Panc1 (cell line): ENCODE results near the gene NDUFS8. TPM values are rescaled to one million over a fixed set of nuclear protein-coding genes. Genes with fewer than 3 reads are reported as not detected.

ENCODE experiments used
- ATAC-seq: fragments of 200-7000 bp; cut with Tn5 transposase; 2 replicates; pipeline ENCODE4 v1.9.1; 2020; ENCODE audit warnings: mild to moderate bottlenecking, moderate library complexity
- BruUV-seq: library from RNA; stranded (reverse); fragments of 400-500 nt; replicated peaks from 2 replicates; lab custom pipeline; 2021; lab: Mats Ljungman, UMichigan
- CTCF ChIA-PET: fragments of 300-600 bp; sonication (Branson Sonifier 250); formaldehyde crosslinking; loops from one replicate; lab custom pipeline; 2022; ENCODE audit warnings: antibody characterized with exemption; lab: Charles Lee
- POLR2A ChIA-PET: fragments of 300-600 bp; sonication (Branson Sonifier 250); formaldehyde crosslinking; loops from one replicate; lab custom pipeline; 2022; ENCODE audit warnings: antibody characterized with exemption; lab: Charles Lee
- DNase-seq: peaks from one replicate; pipeline ENCODE4 v3.0.0-alpha.2; 2010; ENCODE audit warnings: low read depth, low spot score
- H3K27ac ChIP-seq: 2 replicates; pipeline ENCODE4 v1.5.1; 2011; ENCODE audit warnings: mild to moderate bottlenecking, low read length, inconsistent platforms
- H3K27me3 ChIP-seq: fragments of 200-500 bp; sonication (Bioruptor generic); 2 replicates; pipeline ENCODE4 v1.6.0; 2014; ENCODE audit warnings: low read length, inconsistent platforms; ENCODE audit not compliant: control insufficient read depth, insufficient read depth
- H3K36me3 ChIP-seq: fragments of 200-500 bp; sonication (Bioruptor generic); 2 replicates; pipeline ENCODE4 v1.5.1; 2014; ENCODE audit warnings: inconsistent platforms, mild to moderate bottlenecking, low read length, moderate library complexity; ENCODE audit not compliant: control insufficient read depth, insufficient read depth
- H3K4me1 ChIP-seq: 2 replicates; pipeline ENCODE4 v1.5.1; 2011; ENCODE audit warnings: inconsistent platforms, mild to moderate bottlenecking, low read length, moderate library complexity; ENCODE audit not compliant: control insufficient read depth, insufficient read depth
- H3K4me3 ChIP-seq, 2 experiments: 2 replicates each; pipeline ENCODE4 v1.5.1; 2011 to 2012; ENCODE audit warnings: low read depth in 2 of 2, low read length in 2 of 2, mild to moderate bottlenecking in 2 of 2, inconsistent platforms in 1 of 2, moderate library complexity in 1 of 2
- H3K9me3 ChIP-seq: fragments of 200-500 bp; sonication (Bioruptor generic); 2 replicates; pipeline ENCODE4 v1.5.1; 2014; ENCODE audit warnings: low read depth, mild to moderate bottlenecking, inconsistent platforms, low read length, moderate library complexity; ENCODE audit not compliant: control insufficient read depth, insufficient read depth
- POLR2AphosphoS5 ChIP-seq: IDR thresholded peaks from 2 replicates; pipeline ENCODE4 v1.6.1; 2012; ENCODE audit warnings: mild to moderate bottlenecking, low read depth, low read length, moderate library complexity
- SIN3A ChIP-seq: IDR thresholded peaks from 2 replicates; pipeline ENCODE4 v1.6.1; 2012; ENCODE audit warnings: low read depth, mild to moderate bottlenecking, low read length, moderate library complexity, borderline replicate concordance; ENCODE audit not compliant: insufficient read depth
- TCF7L2 ChIP-seq: IDR thresholded peaks from 2 replicates; pipeline ENCODE4 v1.6.1; 2011; ENCODE audit warnings: mild to moderate bottlenecking, low read depth, low read length, inconsistent platforms
- in situ Hi-C: cut with HindIII; loops from 2 replicates; pipeline ENCODE4 v1.10.0; 2016; ENCODE audit warnings: low sequenced_read_pairs, low pct_unique_long_range_greater_than_20kb
- intact Hi-C: fragments of 100-400 bp; cut with micrococcal nuclease; formaldehyde crosslinking; loops from one replicate; pipeline ENCODE4 v1.10.0; 2022; ENCODE audit not compliant: unreplicated experiment
- total RNA-seq: library from RNA; stranded (reverse); gene quantifications from one replicate; pipeline ENCODE4 v1.2.1, GENCODE V29; 2021; ENCODE audit not compliant: unreplicated experiment
- TF ChIP-seq, protein P1 (sequence below), 2 experiments: IDR thresholded peaks; 2 replicates each; pipeline ENCODE4 v1.6.1; 2011 to 2012; ENCODE audit warnings: low read depth in 2 of 2, control low read depth in 1 of 2, low read length in 1 of 2, mild to moderate bottlenecking in 1 of 2, moderate library complexity in 1 of 2; ENCODE audit not compliant: insufficient read depth in 1 of 2
- TF ChIP-seq, protein P2 (sequence below): fragments of 450-650 bp; IDR thresholded peaks from 2 replicates; pipeline ENCODE4 v1.5.1; 2017; ENCODE audit warnings: mild to moderate bottlenecking

Gene NDUFS8
- total RNA-seq, 1 experiment from 2014 or later, result 289 TPM

DNA sequence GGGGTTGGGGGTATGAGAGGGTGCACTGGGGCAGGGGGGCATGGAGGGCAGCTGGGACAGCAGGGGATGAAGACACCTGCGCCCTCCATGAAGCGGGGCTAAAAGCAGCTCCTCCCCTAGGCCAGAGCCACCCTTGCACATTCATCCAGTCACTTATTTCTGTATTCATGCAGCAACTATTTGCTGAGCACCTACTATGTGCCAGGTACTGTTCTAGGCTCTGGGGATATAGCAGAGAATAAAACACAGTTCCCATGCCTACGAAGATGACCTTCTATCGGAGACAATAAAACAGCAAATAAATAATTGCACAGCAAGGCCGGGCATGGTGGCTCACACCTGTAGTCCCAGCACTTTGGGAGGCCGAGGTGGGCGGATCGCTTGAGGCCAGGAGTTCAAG is 15.0 kb upstream of the NDUFS8 start:
- in situ Hi-C loops, result no loop called here
- Histone ChIP-seq H3K4me1 (peaks cover 76% of the 10 kb centered on the region), H3K4me3 (no peak overlapping the region), H3K36me3 (no peaks in the 10 kb centered on the region), H3K27ac (no peak overlapping the region), H3K9me3 (no peaks in the 10 kb centered on the region), H3K27me3 (no peaks in the 10 kb centered on the region)
- no TSS peak for BruUV-seq
- ChIA-PET POLR2A (no interaction called here), CTCF (no interaction called here)
- TF ChIP-seq SIN3A (no peak), POLR2AphosphoS5 (no peak), TCF7L2 (no peak)
- TF ChIP-seq, protein P1, sequence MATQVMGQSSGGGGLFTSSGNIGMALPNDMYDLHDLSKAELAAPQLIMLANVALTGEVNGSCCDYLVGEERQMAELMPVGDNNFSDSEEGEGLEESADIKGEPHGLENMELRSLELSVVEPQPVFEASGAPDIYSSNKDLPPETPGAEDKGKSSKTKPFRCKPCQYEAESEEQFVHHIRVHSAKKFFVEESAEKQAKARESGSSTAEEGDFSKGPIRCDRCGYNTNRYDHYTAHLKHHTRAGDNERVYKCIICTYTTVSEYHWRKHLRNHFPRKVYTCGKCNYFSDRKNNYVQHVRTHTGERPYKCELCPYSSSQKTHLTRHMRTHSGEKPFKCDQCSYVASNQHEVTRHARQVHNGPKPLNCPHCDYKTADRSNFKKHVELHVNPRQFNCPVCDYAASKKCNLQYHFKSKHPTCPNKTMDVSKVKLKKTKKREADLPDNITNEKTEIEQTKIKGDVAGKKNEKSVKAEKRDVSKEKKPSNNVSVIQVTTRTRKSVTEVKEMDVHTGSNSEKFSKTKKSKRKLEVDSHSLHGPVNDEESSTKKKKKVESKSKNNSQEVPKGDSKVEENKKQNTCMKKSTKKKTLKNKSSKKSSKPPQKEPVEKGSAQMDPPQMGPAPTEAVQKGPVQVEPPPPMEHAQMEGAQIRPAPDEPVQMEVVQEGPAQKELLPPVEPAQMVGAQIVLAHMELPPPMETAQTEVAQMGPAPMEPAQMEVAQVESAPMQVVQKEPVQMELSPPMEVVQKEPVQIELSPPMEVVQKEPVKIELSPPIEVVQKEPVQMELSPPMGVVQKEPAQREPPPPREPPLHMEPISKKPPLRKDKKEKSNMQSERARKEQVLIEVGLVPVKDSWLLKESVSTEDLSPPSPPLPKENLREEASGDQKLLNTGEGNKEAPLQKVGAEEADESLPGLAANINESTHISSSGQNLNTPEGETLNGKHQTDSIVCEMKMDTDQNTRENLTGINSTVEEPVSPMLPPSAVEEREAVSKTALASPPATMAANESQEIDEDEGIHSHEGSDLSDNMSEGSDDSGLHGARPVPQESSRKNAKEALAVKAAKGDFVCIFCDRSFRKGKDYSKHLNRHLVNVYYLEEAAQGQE (IDR thresholded peaks at IDR 0.05; ENCODE audit: insufficient read depth in 1 of 2, low read depth in 2 of 2, low read length in 1 of 2), result no peak
- TF ChIP-seq, protein P2, sequence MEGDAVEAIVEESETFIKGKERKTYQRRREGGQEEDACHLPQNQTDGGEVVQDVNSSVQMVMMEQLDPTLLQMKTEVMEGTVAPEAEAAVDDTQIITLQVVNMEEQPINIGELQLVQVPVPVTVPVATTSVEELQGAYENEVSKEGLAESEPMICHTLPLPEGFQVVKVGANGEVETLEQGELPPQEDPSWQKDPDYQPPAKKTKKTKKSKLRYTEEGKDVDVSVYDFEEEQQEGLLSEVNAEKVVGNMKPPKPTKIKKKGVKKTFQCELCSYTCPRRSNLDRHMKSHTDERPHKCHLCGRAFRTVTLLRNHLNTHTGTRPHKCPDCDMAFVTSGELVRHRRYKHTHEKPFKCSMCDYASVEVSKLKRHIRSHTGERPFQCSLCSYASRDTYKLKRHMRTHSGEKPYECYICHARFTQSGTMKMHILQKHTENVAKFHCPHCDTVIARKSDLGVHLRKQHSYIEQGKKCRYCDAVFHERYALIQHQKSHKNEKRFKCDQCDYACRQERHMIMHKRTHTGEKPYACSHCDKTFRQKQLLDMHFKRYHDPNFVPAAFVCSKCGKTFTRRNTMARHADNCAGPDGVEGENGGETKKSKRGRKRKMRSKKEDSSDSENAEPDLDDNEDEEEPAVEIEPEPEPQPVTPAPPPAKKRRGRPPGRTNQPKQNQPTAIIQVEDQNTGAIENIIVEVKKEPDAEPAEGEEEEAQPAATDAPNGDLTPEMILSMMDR, result no peak
- ATAC-seq, result no peak
- intact Hi-C loops, result no loop called here
- DNase-seq, result no peak

DNA sequence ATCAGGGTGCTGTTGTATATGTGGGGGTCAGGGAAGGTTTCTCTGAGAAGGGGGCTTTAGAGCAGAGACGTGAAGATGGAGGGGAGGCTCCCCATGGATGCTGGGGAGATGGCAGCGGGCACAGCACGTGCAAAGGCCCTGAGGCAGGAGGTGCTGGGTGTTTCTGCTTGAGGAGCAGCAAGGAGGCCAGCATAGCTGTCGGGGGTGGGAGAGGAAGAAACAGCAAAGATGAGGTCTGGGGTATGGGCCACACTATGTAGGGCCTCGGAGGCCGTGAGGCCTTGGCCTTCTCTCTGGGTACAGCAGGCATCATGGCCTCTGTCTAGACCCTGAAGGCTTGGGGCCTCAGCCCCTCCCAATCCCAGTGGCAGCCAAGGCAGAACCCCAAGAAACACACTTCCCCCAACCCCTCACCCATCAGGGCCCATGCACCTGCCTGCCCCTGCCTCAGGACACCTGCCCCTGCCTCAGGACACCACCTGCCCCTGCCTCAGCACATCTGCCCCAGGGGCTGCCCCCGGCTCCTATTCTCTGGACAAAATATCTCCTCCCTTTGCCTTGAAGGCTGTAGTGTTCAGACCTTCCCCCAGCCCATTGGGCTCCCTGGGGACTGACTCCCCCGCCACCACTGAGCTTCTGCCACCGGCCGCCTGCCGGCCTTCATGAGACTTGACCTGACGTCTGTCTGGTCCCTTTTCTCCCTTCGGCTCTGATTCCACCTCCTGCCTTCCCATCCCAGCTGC is 14.1 kb upstream of the NDUFS8 start:
- ChIA-PET CTCF (no interaction called here), POLR2A (no interaction called here)
- H3K4me1 ChIP-seq, result peaks cover 75% of the 10 kb centered on the region
- no peaks in the 10 kb centered on the region for H3K27me3 ChIP-seq
- intact Hi-C loops (no loop called here), in situ Hi-C loops (no loop called here)
- H3K36me3 ChIP-seq, result no peaks in the 10 kb centered on the region
- TF ChIP-seq, protein P1 (IDR thresholded peaks at IDR 0.05; ENCODE audit: insufficient read depth in 1 of 2, low read depth in 2 of 2, low read length in 1 of 2), result no peak
- TF ChIP-seq POLR2AphosphoS5, result no peak
- H3K4me3 ChIP-seq, result no peak overlapping the region
- H3K27ac ChIP-seq, result peak overlapping the region; percentile 36; the same call in 1 of the 2 replicates
- H3K9me3 ChIP-seq, result no peaks in the 10 kb centered on the region
- DNase-seq (no peak), ATAC-seq (0 out of 2 replicates have a peak, but pooled peaks have one; percentile 5)
- BruUV-seq, result no TSS peak
